MCF 10A (cell line): Measurements from ENCODE around the gene RAD51B. TPM values are rescaled to one million over a fixed set of nuclear protein-coding genes. Genes with fewer than 3 reads are reported as not detected.

Experiments used
- BruUV-seq: library from RNA; stranded (reverse); fragments of 400-500 nt; replicated peaks from 2 replicates; lab custom pipeline; 2021; lab: Mats Ljungman, UMichigan
- CTCF ChIA-PET: fragments of 300-600 bp; sonication (Branson Sonifier 250); formaldehyde crosslinking; extraction: SDS; loops from one replicate; lab custom pipeline; 2021; ENCODE audit warnings: antibody characterized with exemption, inconsistent platforms; lab: Yijun Ruan, JAX
- POLR2A ChIA-PET: fragments of 300-600, 350-650 bp; sonication (Branson Sonifier 250); formaldehyde crosslinking; extraction: SDS; loops from one replicate; lab custom pipeline; 2020; ENCODE audit warnings: antibody characterized with exemption, inconsistent platforms; lab: Yijun Ruan, JAX
- DNase-seq: peaks from one replicate; pipeline ENCODE4 v3.0.0-alpha.2; 2018; ENCODE audit not compliant: unreplicated experiment
- H3K27ac Mint-ChIP-seq: one replicate; pipeline ENCODE4 v1.8.0; 2022; ENCODE audit warnings: mild to moderate bottlenecking, low read depth, mixed read lengths; ENCODE audit not compliant: unreplicated experiment
- H3K27me3 Mint-ChIP-seq: one replicate; pipeline ENCODE4 v1.8.0; 2022; ENCODE audit warnings: mixed read lengths; ENCODE audit not compliant: insufficient read depth, unreplicated experiment
- H3K36me3 Mint-ChIP-seq: one replicate; pipeline ENCODE4 v1.8.0; 2022; ENCODE audit warnings: mild to moderate bottlenecking, moderate library complexity, mixed read lengths; ENCODE audit not compliant: insufficient read depth, unreplicated experiment
- H3K4me1 Mint-ChIP-seq: one replicate; pipeline ENCODE4 v1.8.0; 2022; ENCODE audit warnings: mixed read lengths; ENCODE audit not compliant: insufficient read depth, unreplicated experiment
- H3K4me3 Mint-ChIP-seq: one replicate; pipeline ENCODE4 v1.8.0; 2022; ENCODE audit warnings: mild to moderate bottlenecking, moderate library complexity, mixed read lengths; ENCODE audit not compliant: unreplicated experiment
- H3K9me3 Mint-ChIP-seq: one replicate; pipeline ENCODE4 v1.8.0; 2022; ENCODE audit warnings: mixed read lengths; ENCODE audit not compliant: unreplicated experiment
- intact Hi-C: fragments of 100-400 bp; cut with micrococcal nuclease; formaldehyde crosslinking; loops from 2 replicates; pipeline ENCODE4 v1.14.1; 2022
- total RNA-seq: library from RNA; stranded (reverse); gene quantifications from 2 replicates; pipeline ENCODE4 v1.2.3, GENCODE V29; 2022
- TF ChIP-seq, protein P1 (sequence below): fragments of 200-600 bp; IDR thresholded peaks from one replicate; pipeline ENCODE4 v1.8.0; 2022; ENCODE audit warnings: antibody characterized with exemption, mild to moderate bottlenecking; ENCODE audit not compliant: unreplicated experiment

Gene RAD51B
- total RNA-seq, 1 experiment from 2014 or later, result 14.6 TPM

DNA sequence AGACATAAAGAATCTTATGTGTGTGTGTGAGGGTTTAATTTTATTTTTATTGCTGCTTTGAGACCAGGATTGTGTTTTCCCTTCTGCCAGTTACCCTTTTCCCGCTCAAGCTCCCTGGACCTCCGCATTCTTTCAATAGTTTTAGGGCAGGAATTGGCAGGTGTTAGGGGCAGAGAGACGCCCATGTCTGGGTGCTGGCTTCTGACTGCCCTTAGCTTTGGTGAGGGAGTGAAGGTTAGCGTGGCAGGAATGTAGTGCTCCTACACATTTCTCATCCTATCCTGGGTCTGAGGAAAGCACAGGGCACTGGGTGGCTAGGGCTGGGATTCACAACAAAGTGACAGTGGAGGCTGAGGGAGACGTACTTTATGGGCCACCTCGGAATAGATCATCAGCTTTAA lies 545.2 kb downstream of the RAD51B start:
- H3K27me3 Mint-ChIP-seq, result no peaks in the 10 kb centered on the region
- peaks cover 22% of the 10 kb centered on the region for H3K4me1 Mint-ChIP-seq
- no TSS peak for BruUV-seq
- TF ChIP-seq, protein P1, sequence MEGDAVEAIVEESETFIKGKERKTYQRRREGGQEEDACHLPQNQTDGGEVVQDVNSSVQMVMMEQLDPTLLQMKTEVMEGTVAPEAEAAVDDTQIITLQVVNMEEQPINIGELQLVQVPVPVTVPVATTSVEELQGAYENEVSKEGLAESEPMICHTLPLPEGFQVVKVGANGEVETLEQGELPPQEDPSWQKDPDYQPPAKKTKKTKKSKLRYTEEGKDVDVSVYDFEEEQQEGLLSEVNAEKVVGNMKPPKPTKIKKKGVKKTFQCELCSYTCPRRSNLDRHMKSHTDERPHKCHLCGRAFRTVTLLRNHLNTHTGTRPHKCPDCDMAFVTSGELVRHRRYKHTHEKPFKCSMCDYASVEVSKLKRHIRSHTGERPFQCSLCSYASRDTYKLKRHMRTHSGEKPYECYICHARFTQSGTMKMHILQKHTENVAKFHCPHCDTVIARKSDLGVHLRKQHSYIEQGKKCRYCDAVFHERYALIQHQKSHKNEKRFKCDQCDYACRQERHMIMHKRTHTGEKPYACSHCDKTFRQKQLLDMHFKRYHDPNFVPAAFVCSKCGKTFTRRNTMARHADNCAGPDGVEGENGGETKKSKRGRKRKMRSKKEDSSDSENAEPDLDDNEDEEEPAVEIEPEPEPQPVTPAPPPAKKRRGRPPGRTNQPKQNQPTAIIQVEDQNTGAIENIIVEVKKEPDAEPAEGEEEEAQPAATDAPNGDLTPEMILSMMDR, result no peak
- peak overlapping the region; percentile 92 for H3K27ac Mint-ChIP-seq
- no peaks in the 10 kb centered on the region for H3K9me3 Mint-ChIP-seq
- no peaks in the 10 kb centered on the region for H3K36me3 Mint-ChIP-seq
- intact Hi-C loops, result no loop called here
- H3K4me3 Mint-ChIP-seq, result no peak overlapping the region
- POLR2A ChIA-PET, result interaction anchor here (0.6 to 1.6 kb wide), 4 partner anchors 9 to 665 kb away, joined by 3 to 6 read pairs (median 4); no protein-coding TSS in a partner anchor
- CTCF ChIA-PET, result interaction anchor here (0.8 kb wide), 1 partner anchor 116 kb away, joined by 3 read pairs; no protein-coding TSS in a partner anchor
- no peak for DNase-seq

GRCh38 chr14:68365228-68365627 lies 545.6 kb downstream of the RAD51B start:
- Mint-ChIP-seq H3K36me3 (no peaks in the 10 kb centered on the region), H3K27me3 (no peaks in the 10 kb centered on the region), H3K9me3 (no peaks in the 10 kb centered on the region), H3K4me1 (peaks cover 18% of the 10 kb centered on the region), H3K27ac (peak overlapping the region; percentile 92), H3K4me3 (no peak overlapping the region)
- no TSS peak for BruUV-seq
- CTCF ChIA-PET, result interaction anchor here (0.6 to 0.8 kb wide), 2 partner anchors 116 to 371 kb away, joined by 3 to 5 read pairs; no protein-coding TSS in a partner anchor
- intact Hi-C loops, result no loop called here
- DNase-seq, result peak; percentile 9
- POLR2A ChIA-PET, result interaction anchor here (0.6 to 1.6 kb wide), 4 partner anchors 9 to 665 kb away, joined by 3 to 6 read pairs (median 4); no protein-coding TSS in a partner anchor
- TF ChIP-seq, protein P1, result no peak

DNA sequence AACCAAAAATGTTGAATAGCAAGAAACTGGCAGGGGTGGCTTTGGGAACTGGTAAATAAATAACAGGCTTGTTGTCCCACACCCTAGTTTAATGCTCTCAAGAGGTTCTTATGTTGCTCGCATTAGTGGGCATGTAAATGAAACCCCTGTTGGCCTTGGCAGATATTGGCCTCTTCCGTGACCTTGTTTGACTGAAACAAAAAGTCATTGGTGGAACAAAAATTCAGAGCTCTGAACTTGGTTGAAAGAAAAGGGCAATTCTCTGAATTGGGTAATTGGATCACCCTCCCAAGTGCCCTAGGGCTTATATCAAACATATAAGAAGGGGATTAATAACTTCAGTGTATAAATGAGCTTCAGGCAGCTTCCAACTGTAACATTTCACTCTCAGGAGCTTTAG lies 547.1 kb downstream of the RAD51B start:
- DNase-seq, result no peak
- Mint-ChIP-seq H3K4me3 (no peak overlapping the region), H3K27me3 (no peaks in the 10 kb centered on the region), H3K4me1 (peaks cover 11% of the 10 kb centered on the region), H3K27ac (no peak overlapping the region), H3K9me3 (no peaks in the 10 kb centered on the region), H3K36me3 (no peaks in the 10 kb centered on the region)
- CTCF ChIA-PET, result interaction anchor here (1.7 kb wide), 1 partner anchor 10 kb away, joined by 6 read pairs; no protein-coding TSS in a partner anchor
- intact Hi-C loops, result no loop called here
- no TSS peak for BruUV-seq
- POLR2A ChIA-PET, result interaction anchor here (0.9 to 1.6 kb wide), 3 partner anchors 11 to 21 kb away, joined by 3 to 6 read pairs (median 3); no protein-coding TSS in a partner anchor
- TF ChIP-seq, protein P1, result no peak

GRCh38 chr14:68367536-68367935 lies 548.0 kb downstream of the RAD51B start:
- intact Hi-C loops, result no loop called here
- TF ChIP-seq, protein P1, result no peak
- no peaks in the 10 kb centered on the region for H3K36me3 Mint-ChIP-seq
- CTCF ChIA-PET, result interaction anchor here (0.6 to 1.7 kb wide), 2 partner anchors 9 to 274 kb away, joined by 3 to 6 read pairs; no protein-coding TSS in a partner anchor
- H3K4me3 Mint-ChIP-seq, result no peak overlapping the region
- peaks cover 11% of the 10 kb centered on the region for H3K4me1 Mint-ChIP-seq
- H3K27me3 Mint-ChIP-seq, result no peaks in the 10 kb centered on the region
- DNase-seq, result no peak
- no peaks in the 10 kb centered on the region for H3K9me3 Mint-ChIP-seq
- POLR2A ChIA-PET, result interaction anchor here (0.6 to 1.6 kb wide), 3 partner anchors 10 to 37 kb away, joined by 3 to 6 read pairs (median 3); no protein-coding TSS in a partner anchor
- no TSS peak for BruUV-seq
- H3K27ac Mint-ChIP-seq, result no peak overlapping the region
